HG03159 (cell line): ENCODE measurements around the gene RHBG.

Experiments used
- ATAC-seq: cut with Tn5 transposase; IDR thresholded peaks from one replicate; pipeline ENCODE4 v1.9.1; 2021; ENCODE audit warnings: mild to moderate bottlenecking, moderate library complexity; ENCODE audit not compliant: unreplicated experiment

Gene RHBG

DNA sequence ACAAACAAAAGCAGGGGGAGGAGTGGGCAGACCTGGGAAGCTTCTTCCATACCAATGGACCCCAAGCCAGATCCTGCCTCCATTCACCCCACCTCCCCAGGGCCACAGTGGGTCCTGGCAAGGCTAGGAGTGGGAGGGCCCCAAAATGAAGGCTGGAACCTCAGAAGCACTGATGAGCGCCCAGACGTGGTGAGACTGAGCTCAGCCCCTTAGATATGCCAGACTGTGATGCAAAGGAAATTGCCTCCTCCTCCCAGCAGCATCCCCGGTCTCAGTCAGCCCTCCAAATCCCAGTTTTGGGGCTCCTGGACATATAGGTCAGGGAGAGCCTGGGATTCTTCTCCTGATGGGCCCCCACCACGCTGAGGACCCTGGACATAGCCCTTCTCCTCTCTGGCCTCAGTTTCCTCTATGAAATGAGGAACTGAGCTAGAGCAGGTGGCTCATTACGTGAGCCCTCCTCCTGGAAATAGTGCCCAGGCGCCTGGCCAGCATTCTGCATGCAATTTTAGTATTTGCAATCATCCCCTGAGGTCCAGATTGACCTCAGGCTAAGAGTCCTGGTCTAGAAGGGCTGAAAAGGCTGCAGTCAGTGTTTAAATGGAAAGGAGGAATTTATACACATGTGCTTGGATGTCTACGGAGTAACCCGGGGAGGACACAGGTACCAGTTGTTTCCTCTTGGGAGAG lies 33.5 kb downstream of the RHBG start:
- ATAC-seq = no peak

- no peak for ATAC-seq
These were observed 36.7 kb downstream of the RHBG start for GRCh38 chr1:156405670-156406069.

- ATAC-seq = no peak
These were observed 37.2 kb downstream of the RHBG start for GRCh38 chr1:156406251-156406650.

GRCh38 chr1:156407344-156407743 lies 38.3 kb downstream of the RHBG start:
- no peak for ATAC-seq

DNA sequence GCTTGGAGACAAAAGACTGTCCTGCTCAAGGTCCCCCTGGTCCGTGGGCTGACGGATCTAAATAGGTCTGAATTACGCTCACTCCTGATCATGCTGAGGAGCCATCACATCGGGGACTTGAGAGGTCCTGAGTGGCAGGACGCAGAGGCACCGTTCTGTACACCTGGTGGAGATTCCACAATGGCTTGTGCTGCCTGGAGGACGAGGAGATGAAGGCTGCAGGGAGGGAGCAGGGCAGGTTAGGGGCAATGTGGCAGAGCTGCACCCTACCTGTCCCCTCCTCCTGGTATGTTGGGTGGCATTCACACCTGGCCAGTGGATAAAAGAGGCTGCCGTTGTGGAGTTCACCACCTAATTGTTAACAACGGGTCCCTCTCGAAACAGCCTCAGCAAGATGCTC lies 38.7 kb downstream of the RHBG start:
- no peak for ATAC-seq

DNA sequence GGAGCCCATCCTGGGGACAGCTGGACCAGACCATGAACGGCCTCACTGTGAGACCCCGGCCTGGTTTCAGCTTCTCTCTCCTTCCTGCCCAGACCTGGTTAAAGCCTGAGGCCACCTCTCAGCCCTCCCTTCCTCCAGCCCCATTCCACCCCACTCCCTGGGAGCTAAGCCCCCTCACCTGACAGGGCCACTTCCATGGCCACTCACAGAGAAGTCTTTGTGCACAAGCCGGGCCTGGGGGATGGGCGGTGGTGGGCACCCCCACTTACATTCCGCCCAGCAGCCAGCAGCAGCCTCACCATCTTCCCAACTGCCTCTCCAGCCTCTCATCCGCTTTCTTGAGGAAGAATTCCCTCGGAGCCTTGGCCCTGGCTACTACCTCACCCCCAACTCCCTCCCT lies 40.4 kb downstream of the RHBG start:
- no peak for ATAC-seq

GRCh38 chr1:156410238-156410637 lies 41.2 kb downstream of the RHBG start:
- ATAC-seq = no peak

- no peak for ATAC-seq
These were observed 41.7 kb downstream of the RHBG start for GRCh38 chr1:156410740-156411139.

DNA sequence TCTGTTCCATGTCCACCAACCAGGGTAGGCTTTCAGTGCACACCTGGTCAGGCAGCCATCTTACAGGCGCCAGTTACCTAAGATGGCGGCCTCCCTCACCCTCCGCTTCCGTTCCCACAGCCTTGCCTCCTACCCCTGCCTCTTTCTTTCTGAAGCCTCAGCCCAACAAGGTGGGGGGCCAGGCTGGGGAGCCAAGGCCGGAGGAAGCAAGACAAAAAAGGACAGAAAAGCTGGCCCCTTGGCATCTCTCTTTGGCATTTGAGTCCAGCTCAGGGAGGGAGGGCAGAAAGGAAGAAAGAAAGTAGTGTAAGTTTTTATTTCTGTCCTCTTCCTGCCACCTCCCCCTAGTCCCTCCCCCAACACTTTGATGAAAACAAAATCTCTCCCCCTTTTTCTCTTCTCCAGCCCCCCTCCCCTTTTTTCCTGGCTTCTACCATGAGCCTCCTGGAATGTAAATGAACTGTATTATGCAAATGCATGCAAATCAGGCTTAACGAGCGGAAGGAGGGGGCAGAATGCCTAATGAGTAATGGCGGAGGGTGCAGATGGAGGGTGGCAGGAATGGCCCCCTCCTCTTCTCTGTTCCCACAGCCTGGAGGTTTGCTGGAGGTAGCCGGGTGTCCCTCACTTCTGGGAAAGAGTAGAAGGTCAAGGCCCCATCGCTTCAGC lies 43.8 kb downstream of the RHBG start:
- ATAC-seq = no peak

- ATAC-seq = no peak
These were observed 44.6 kb downstream of the RHBG start for GRCh38 chr1:156413391-156414246.

DNA sequence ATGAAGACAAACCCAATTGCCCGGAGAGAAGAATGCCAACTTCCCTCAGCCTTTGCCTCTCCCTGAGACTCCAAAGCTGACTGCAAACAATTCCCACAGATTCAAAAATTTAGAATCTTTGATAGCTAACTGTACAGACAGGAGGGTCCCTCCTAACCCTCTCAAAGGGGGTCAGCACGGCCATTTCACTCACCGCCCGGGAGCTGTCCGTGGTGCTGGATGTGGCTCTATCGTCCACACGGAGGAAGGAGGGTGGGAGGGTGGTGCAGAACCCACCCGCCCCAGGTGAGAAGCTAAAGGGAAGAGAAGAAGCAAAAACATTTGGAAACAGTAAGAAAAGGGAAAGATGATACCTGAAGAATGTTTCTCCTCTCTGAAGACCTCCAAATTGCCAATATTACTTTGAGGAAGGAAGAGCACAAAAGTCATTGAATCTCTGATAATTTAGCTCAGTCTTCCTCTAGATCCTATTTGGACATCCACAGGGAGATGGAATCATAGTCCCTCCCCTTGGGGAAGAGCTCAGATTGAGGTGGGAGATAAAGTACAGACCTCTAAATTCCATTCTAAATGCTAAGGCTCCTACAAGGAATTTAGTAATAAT lies 45.6 kb downstream of the RHBG start:
- no peak for ATAC-seq

DNA sequence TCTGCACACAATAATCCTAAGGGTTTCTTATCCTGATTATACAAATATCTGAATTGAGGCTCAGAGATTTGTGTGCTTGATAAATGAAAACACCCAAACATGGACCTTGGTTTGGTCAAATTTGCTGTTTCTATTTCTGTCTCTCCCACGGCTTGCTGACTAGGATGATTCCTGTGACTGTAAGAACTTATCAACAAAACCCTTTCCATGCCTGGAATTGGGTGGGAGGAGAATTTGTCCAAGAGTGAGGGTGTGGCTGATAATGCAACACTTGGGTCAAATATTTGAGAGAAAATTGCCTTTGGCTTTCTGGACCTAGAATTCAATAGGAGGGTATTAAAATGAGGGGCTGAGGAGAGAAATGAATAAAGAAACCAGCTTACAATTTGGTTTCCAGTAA lies 48.0 kb downstream of the RHBG start:
- ATAC-seq = no peak

DNA sequence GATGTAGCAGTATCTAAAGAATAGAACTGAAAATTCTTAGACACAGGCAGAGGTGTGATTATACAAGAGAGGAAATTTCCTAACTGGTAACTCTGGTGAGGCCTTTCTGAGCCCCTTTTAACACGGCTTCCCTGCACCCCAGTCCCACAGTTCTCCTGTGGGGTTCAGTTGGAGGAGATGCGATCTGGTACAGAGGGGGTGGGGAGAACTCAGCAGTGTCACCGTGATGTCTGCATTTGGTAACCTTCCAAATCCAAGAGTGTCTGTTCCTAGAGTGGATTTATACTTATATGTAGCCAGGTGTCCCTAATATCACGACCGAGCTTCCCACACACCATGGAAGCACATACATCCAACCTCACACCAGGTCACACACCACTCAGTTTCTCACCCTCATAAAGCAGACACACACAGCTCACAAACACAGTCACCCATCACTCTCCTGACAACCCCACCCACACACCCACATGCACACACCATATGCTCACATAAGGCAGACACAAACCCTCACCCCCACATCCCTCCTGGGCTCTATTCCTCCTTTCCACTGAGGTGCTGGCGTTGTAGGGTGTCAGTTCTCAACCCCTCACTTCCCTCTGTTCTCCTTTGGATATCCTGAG lies 48.5 kb downstream of the RHBG start:
- ATAC-seq = no peak

DNA sequence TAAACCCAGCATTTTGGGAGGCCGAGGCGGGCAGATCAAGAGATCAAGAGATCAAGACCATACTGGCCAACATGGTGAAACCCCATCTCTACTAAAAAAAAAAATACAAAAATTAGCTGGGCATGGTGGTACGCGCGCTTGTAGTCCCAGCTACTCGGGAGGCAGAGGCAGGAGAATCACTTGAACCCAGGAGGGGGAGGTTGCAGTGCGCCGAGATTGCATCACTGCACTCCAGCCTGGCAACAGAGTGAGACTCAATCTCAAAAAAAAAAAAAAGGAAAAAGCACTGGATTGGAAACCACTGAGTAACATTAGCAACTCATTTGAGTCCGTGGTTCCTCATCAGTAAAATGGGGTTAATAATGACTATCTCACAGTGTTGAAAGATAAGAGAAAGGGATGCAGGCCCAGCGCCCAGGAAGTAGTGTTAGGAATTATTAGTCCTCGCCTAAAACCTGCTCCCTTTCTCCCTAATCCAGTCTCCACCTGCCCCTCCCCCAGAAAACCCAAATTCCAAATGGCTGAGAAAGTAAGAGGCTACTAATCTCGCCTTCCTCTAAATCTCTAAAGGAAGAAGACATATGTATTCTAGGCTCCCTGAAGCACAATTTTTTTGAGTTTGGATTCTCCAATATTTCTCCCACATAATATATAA lies 49.5 kb downstream of the RHBG start:
- ATAC-seq = no peak

- ATAC-seq = no peak
These were observed 50.8 kb downstream of the RHBG start for GRCh38 chr1:156419854-156420204.

DNA sequence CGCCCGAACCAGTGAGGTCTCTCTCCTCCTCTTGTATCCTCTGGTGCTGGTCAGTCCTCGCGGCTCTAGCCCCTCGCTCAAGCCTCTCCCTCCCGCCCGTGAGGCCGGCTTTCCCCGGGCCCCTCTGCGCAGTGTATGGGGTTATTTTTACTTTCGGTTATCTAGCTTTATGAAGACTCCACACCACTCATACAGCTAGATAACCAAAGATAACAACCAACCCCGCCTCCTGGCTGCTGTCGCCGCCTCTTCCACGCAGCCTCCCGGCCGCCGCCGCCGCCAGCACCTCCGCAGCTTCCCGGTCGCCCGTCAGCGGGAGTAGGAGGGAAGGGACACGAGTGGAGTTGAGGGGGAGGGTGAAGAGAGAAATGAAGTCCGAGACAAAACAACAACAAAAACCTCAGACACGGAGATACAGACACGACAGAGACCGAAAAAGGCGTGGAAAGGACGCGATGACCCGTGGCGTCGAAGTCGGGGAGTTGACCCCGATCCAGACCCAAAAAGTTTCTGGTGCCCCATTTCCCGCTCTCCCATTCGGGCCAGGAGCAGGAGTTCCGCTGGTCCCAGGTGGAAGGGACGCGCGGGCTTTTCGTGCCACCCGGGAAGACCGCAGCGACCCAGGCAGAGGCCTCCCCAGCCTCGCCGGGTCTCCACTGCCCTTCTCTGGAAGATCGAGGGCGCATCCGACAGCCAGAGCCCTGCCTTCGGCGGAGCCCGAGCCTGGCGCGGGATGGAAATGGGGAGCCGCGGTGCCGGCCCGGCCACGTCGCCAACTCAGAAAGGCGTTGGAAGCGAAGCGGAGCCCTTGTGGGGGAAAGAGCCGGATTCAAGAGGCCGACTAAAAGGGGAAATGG lies 51.4 kb downstream of the RHBG start:
- ATAC-seq = no peak

DNA sequence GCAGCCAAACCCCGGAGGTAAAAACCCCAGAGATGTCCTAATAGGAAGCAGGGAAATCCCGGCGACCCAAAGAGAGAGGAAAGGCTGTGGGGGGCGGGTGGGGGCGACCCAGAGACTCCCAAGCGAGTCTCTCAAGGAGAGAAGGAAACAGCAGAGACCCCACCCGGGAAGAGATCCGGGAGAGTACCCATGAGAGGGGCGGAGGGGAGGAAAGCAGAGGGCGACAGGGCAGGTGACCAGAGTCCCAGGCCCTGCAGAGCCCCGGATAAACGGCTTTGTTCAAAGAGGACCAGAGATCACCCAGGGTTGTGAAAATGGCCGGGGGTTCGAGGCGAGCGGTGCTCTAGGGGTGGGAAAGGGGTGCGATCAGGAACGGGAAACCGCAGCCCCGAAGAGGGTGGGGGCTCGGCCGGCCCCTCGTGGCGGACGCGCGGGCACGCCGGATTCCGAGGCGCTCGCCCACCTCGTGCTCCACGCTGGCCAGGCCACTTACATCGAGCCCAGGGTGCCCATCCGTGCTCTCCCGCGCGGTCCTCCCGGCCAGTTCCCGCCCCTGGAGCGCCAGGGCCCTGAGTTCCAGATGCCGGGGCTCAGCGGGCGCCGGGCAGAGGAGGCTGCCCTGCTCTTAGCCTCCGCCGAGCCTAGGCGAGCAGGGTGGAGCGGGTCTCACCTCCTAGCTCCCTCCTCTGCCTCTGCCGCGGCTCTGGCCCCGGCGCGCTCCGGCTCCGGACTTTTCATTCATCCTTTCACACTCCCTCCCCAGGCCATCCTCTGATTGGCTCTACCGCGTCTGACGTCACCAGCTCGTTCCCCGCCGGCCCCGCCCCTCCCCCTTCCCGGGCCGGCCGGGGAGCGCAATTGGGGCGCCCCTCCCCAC lies 52.3 kb downstream of the RHBG start:
- peak; percentile 79 for ATAC-seq

- ATAC-seq = no peak
These were observed 53.1 kb downstream of the RHBG start for GRCh38 chr1:156421939-156422601.
